Measurements from ENCODE around the gene CLDN19.

Gene CLDN19

DNA sequence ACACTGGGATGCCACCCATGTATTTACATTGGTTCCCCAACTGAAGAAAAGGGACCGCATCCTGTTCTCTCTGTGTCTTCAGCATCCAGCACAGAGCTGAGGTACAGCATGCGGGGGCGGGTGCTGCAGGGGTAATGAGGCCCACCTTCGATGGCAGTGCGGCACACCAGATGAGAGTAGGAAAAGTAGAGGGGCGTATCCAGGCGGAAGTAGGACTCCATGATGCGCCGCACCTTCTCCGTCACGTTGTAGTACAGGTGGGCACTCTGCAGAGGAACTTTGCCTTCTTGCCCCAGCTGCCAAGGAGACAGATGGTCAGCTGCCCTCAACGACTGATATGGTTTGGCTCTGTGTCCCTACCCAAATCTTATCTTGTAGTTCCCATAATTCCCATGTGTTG is 10.0 kb upstream of the CLDN19 start:
- no peak for DNase-seq (ENCODE audit: low read depth)
- TF ChIP-seq, protein P1, sequence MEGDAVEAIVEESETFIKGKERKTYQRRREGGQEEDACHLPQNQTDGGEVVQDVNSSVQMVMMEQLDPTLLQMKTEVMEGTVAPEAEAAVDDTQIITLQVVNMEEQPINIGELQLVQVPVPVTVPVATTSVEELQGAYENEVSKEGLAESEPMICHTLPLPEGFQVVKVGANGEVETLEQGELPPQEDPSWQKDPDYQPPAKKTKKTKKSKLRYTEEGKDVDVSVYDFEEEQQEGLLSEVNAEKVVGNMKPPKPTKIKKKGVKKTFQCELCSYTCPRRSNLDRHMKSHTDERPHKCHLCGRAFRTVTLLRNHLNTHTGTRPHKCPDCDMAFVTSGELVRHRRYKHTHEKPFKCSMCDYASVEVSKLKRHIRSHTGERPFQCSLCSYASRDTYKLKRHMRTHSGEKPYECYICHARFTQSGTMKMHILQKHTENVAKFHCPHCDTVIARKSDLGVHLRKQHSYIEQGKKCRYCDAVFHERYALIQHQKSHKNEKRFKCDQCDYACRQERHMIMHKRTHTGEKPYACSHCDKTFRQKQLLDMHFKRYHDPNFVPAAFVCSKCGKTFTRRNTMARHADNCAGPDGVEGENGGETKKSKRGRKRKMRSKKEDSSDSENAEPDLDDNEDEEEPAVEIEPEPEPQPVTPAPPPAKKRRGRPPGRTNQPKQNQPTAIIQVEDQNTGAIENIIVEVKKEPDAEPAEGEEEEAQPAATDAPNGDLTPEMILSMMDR (conservative IDR thresholded peaks at IDR 0.05; ENCODE audit: low read length), result no peak
- no peak overlapping the region for H3K4me3 ChIP-seq (ENCODE audit: low read length)

DNA sequence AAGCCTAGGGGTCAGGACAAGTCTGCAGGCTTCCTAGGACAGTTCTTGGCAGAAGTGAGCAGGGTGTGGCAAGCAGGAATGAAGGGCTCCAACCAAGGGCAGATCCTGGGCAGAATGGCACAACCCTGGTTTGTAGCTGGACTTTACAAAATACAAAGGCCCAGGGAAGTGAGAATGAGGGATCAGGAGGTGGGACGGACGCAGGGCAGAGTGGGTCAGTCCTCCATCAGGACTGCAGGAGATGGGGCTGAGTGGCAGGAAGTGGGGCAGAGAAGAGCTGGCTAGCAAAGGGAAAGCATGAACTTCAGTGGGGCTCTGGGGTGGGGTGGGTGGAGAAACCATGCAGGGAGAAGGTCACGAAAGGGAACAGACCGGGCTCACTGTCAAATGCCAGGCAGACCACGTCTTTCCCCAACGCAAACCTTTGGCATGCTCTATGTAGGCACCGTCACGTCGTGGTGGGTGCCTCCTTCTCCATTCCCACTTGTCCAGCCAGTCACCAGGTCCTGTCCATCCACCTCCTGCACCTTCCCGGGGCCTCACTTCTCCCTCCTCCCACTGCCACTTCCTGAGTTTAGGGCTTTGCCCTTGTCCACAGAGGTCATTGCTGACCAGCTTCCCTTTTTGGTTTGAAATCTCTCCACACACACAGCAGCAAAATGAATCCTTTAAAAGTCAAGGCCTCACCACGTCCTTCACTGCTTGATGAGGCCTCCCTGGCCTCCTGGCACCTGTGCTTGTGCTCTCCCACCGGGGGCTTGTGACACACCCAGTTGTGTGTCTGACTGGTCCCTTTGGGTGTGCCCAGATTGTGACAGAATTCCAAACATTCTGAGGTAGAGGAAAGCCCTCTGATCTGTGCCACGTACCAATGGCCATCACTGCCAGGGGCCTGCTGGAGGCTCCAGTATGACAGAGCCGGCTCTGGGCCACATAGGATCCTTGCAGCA is 8.7 kb upstream of the CLDN19 start:
- H3K4me3 ChIP-seq (ENCODE audit: low read length), result no peak overlapping the region
- DNase-seq (ENCODE audit: low read depth), result no peak
- TF ChIP-seq, protein P1 (conservative IDR thresholded peaks at IDR 0.05; ENCODE audit: low read length), result no peak

DNA sequence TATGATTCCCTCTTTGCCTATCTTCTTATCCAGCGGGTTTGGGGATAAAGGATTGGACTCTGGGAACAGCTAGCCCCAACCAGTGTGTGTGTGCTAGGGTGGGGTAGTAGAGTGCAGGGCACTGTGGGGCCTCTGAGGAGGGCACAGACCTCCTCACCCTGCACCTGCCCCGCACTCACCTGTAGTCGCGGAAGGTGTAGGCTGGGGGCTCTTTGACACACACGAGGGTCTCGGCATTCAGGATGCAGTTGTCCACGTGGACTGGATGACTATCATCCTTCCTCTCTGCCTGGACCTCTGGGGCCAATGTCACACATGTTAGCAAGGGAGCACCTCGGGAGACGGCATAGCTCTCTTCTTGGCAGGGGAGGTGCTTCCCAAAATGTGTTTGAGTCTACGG is 8.0 kb upstream of the CLDN19 start:
- TF ChIP-seq, protein P1 (conservative IDR thresholded peaks at IDR 0.05; ENCODE audit: low read length), result no peak
- H3K4me3 ChIP-seq (ENCODE audit: low read length), result no peak overlapping the region
- no peak for DNase-seq (ENCODE audit: low read depth)

DNA sequence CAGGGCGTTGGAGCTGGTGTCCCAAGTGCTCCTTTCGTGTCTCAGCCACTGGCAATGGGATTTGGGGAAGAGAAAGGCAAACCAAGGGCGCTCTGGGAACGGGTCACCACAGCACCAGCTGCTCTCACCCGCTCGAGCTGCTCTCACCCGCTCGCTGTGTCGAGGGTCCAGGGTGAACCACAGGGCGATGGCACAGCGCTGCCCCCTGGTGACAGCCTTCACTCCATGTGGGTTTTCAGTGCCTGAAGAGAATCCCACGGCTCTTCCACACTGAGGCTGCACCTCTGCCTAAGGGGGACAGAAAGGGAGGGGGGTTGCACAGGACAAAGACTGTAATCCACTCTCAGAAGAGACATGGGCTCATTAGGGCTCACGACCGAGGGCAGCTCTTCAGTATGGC is 7.1 kb upstream of the CLDN19 start:
- TF ChIP-seq, protein P1 (conservative IDR thresholded peaks at IDR 0.05; ENCODE audit: low read length), result peak; percentile 56
- no peak for DNase-seq (ENCODE audit: low read depth)
- H3K4me3 ChIP-seq (ENCODE audit: low read length), result no peak overlapping the region

DNA sequence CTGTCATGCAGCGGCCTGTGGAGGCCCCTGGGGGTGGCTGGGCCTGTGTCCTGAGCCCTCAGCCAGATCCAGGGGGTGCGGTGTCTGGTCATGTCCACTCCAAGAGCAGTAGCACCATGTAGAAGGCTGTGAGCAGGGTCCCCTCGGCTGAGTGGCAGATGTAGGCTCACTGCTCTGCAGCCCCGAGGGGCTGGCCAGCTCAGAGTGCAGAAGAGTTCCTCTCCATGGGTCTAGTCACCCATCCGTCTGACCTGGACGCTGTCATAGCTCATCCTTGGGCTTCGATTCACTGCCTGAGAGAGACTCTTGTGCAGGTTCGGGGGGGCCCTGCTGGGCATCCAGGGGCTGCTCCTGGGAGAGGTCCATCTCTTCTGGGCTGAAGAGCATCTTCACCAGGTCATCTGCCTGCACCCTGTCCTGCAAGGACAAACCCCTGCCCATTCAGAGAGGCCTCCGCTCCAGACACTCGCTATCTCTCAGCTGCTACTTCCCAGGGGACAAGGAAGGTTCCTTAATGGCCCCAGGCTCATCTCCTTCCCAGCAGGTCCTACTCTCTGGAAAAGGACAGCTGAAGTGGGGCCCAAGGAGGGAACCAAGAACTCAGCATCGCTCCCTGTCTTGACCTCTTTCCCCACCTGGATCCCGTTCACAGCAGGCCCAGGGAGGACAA is 6.5 kb upstream of the CLDN19 start:
- no peak for DNase-seq (ENCODE audit: low read depth)
- no peak overlapping the region for H3K4me3 ChIP-seq (ENCODE audit: low read length)
- TF ChIP-seq, protein P1 (conservative IDR thresholded peaks at IDR 0.05; ENCODE audit: low read length), result no peak

DNA sequence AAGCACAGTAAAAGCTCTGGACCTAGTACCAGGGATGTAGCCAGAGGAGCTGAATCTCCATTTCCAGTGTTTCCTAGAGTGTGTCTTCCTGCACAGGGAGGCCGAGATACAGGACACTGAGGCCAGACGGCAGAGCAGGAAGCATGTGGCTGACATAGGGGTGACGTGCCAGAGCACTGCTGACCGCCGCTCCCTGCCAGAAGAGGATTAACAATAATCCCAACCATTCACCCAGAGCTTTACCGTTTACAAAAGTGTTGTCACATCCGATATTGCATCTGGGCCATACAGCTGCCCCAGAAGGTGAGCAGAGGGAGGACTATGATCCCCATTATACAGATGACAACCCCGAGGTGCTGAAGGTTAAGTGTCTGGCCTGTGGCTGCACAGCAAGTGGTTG is 5.8 kb upstream of the CLDN19 start:
- no peak for DNase-seq (ENCODE audit: low read depth)
- TF ChIP-seq, protein P1 (conservative IDR thresholded peaks at IDR 0.05; ENCODE audit: low read length), result no peak
- no peak overlapping the region for H3K4me3 ChIP-seq (ENCODE audit: low read length)

DNA sequence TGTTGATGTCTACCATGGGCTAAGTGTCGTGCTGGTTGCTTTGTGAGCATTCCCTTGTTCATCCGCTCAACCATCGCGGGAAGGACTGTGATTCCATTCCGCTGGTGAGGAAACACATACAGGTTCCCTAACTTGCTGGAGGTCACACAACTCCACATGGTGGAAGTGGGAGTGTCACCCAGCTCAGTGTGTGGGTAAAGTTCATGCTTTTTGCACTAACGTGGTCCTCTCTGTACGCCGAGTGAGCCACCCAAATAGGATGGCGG is 4.0 kb upstream of the CLDN19 start:
- TF ChIP-seq, protein P1 (conservative IDR thresholded peaks at IDR 0.05; ENCODE audit: low read length), result no peak
- no peak overlapping the region for H3K4me3 ChIP-seq (ENCODE audit: low read length)

More for the DNA sequence above, 4.0 kb upstream of the CLDN19 start:
- no peak for DNase-seq (ENCODE audit: low read depth)
